Prostate gland (tissue), 2 donors: ENCODE data around the gene RNF14.

Source experiments
- CTCF ChIP-seq, 4 experiments: fragments of 200-600 bp in 2 of 4; fragments of 450-650 bp in 2 of 4; sonication (generic) in 2 of 4; IDR thresholded peaks; 1 replicate in 3 of 4; 2 replicates in 1 of 4; pipeline ENCODE4 v1.5.1; 2016 to 2019; ENCODE audit warnings: antibody characterized with exemption in 4 of 4, mild to moderate bottlenecking in 2 of 4, moderate library complexity in 2 of 4
- POLR2AphosphoS5 ChIP-seq: sonication (generic); formaldehyde crosslinking; IDR thresholded peaks from one replicate; pipeline ENCODE4 v1.6.1; 2017; ENCODE audit warnings: antibody characterized with exemption

GRCh38 chr5:141920771-141921170, 48.1 kb upstream of the RNF14 start:
- no peak for TF ChIP-seq CTCF (IDR thresholded peaks at IDR 0.05)
- no peak for TF ChIP-seq POLR2AphosphoS5
